Activated CD4-positive, alpha-beta T cell treated with anti-CD3 and anti-CD28 coated beads, Interleukin-2, amount 50 U/mL, for 24 hours (primary cell): ENCODE results near the gene SLC7A14.

Source experiments
- DNase-seq, 2 donors: peaks; one replicate each; pipeline ENCODE4 v3.0.0-alpha.2; 2020; ENCODE audit warnings: low read depth in 1 of 2, low spot score in 1 of 2

The SLC7A14 gene

DNA sequence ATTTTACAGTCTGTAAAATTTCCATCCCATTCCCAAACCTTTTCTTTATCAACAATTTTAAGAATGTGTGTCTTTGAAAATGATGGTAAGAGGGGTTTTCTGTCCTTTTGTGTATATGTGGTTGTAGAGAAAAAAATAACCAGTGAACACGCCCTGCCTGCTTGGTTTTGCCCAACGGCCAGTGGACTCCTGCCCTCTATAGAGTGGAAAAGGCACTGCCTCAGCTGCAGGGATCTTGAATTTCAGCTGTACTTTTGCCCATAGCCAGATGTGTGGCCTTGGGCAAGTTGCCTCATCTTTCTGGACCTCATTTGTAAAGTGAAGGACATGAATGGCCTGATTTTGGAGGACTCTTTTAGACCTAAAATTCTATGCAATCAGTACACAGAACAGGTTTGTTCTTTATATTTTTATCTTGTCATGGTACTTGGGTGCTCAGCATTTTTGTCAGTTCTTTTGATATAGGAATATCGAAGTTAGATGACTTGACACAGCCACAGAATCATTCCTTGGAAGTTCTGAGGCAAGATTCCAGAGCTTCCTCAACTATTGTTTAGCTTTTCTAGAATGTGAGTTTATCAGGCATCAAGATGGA lies 86.2 kb downstream of the SLC7A14 start:
- DNase-seq: no peak

DNA sequence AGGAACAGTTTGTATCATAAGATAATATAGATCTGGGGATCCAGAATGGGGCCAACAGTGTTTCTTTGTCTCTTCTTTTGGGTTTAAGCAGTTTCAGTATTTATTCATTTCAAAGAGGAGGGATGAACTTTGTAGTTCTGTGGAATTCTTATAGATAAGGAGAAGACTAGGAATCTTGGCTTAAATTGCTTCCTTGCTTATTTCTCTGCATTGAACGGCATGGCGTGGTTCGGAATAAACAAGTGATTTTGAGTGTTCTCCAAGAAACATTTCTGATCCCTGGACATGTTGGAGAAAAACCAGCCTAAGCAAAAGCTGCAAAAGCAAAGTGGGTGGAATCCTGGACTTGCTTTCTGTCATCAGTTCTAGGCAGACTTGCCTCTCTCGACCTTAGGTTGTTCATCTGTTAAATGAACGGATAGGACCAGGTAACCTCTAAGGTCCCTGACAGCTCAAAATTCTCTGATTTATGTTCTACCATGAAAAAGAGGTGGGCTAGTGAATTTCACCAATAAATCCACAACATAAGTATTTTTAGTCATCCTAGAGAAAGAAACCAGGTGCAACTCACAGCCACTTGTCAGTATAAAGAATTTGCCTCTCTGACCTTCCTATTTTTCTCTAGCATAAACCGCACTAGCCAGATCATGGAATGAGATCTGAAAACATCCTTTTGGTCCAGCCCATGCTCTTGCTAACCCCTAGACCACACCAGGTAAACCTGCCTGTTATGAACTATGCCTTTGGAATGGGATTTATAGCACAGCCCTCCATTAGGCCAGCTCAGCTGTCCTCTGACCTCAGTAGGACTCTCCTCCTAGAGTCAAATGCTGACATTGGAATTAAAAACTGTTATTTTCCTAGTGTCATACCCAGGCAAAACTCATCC lies 88.4 kb downstream of the SLC7A14 start:
- no peak for DNase-seq

DNA sequence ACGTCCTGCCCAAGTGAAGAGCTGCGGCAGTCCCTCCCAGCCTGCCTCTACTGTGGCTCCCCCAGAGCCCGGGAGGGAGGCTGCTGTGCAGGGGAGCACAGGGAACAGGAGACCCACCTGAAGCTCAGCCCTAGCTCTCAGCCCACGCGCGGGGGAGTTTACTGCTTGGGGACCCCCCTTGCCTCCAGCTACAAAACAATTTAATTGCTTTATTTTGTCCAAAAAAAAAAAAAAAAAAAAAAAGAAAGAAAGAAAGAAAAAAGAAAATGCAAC lies 89.1 kb downstream of the SLC7A14 start:
- DNase-seq: no peak

DNA sequence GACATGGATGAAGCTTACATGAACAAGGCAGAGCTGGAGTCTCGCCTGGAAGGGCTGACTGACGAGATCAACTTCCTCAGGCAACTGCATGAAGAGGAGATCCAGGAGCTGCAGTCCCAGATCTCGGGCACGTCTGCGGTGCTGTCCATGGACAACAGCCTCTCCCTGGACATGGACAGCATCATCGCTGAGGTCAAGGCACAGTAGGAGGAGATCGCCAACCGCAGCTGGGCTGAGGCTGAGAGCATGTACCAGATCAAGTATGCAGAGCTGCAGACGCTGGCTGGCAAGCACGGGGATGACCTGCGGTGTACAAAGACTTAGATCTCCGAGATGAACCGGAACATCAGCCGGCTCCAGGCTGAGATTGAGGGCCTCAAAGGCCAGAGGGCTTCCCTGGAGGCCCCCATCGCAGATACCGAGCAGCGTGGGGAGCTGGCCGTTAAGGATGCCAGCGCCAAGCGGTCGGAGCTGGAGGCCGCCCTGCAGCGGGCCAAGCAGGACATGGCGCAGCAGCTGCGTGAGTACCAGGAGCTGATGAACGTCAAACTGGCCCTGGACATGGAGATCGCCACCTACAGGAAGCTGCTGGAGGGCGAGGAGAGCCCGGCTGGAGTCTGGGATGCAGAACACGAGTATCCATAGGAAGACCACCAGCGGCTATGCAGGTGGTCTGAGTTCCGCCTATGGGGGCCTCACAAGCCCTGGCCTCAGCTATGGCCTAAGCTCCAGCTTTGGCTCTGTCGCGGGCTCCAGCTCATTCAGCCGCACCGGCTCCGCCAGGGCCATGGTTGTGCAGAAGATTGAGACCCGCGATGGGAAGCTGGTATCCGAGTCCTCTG lies 89.6 kb downstream of the SLC7A14 start:
- DNase-seq: no peak

DNA sequence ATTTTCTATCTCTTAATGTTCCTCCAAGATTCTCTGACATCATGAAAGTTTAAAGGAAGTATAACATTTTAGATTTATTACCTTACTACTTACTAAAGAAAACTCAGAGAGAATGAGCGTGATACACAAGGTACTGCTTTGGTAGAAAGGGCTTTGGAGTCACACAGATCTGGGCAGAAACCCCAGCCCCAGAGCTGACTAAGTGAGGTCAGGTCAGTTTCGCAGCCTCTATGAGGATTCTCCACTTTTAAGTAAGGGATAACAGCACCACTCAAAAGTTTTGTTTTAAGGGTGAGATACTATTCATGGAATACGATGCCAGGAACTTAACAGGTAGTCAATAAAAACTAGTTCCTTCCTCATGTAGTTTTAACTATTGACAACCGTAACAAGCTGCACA lies 91.1 kb downstream of the SLC7A14 start:
- no peak for DNase-seq

DNA sequence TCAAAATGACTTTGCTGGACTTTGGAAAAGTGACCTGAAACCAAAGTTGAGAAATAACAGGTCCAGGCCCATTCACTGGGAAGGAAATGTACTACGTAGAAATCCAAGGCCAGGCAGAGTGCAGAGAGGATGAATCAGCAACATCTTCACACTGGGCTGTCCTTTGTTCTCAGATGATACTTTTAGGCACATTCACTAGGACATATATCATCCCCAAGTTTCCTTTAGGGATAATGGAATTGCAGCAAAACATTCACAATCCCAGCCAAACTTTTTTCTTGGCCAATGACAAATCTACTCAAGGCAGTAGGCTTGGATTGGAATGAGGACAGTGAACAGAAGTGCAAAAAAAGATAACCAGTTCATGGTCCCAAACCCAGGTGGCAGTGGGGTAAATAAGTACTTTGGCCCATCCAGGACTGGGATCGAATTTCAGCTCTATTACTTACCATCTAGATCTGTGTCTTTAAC lies 92.1 kb downstream of the SLC7A14 start:
- DNase-seq: no peak

DNA sequence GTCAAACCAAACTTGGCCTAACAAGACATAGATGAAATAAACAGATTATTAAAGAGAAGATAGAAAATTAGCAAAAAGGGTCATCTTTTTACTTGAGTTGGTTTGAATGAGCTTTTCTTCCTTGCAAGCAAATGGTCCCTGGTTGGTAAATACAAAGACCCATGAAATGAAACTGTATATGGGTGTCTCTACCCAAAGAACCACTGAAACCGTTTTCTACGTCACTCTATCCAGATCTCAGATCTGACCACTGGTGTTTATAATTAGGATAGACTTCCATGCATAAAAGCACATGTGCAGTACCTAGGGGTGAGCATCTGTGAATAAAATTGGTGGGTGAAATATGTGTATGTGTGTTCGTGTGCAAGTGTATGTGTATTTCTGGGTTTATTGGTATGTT lies 94.0 kb downstream of the SLC7A14 start:
- no peak for DNase-seq

DNA sequence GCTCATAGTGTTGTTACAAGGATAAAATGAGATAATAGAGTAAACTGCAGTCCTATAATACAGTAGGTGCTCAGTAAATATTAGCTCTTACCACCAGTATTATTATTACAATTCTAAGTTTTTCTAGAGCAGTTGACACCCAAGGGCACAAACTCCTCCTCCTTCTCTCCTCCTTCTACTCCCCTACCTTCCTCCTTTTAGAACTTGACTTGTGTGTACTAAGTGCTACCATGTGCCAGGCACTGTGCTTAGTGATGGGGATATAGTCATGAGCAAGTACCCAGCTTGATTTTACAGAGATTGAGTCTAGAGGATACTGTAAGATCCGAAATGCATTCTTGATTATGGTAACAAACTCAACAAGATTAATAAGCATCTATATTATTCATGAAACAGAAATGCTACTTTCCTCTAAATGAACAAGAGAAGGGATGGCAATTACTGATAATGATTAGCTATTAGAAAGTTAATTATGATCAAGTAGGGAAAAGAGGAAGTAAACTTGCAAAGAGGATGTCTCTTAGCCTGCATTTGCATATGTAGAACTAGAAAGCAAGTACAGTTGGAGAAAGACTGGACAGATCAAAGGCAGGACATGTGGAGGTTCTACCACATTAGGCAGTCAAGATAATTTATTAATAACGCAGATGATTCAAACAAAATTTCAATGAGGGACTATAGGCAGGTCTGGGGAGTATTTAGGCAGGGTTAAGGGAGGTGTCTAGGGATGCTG lies 94.9 kb downstream of the SLC7A14 start:
- no peak for DNase-seq

DNA sequence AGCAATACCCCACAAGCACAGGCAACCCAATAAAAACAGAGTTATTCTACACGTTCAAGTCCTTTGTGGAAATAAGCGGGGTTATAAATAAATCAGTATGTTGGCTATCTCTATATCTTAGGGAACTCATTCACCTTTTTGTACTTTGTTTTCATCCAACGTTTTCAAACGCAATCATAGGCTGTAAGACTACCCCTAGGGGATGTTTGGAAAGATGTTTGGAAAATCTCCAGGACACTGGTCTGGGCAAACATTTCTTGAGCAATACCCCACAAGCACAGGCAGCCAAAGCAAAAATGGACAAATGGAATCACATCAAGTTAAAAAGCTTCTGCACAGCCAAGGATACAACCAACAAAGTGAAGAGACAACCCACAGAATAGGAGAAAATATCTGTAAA lies 97.1 kb downstream of the SLC7A14 start:
- no peak for DNase-seq

DNA sequence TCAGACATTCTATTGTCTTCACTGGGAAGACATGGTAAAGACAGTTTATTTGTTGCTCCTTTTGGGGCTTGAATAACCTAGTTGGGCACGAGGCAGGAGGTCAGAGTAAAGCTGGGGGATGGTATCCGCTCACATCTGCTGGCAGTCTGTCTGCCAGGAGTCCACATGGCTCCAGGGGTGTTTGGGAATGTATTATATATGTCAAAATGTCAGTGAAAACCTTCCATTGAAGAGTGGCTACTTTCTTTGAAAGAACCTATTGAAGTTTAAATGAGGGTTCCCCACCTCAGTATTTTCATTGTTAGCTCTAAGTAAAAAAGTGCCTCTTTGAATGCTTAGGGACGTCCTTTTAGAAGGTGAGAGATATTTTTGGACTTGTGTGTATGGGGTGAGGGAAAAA lies 98.8 kb downstream of the SLC7A14 start:
- no peak for DNase-seq

DNA sequence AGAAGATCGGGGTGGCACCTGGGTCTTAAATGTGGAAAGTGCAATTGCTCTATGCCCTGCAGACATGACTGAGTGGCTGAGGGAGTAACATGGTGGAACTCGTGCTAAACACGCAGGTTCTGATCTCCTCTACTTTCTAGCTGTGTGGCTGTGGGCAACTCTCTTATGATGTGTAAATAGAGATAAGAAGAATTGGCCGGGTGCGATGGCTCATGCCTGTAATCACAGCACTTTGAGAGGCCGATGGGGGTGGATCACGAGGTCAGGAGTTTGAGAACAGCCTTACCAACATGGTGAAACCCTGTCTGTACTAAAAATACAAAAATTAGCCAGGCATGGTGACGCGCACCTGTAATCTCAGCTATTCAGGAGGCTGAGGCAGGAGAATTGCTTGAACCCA lies 99.5 kb downstream of the SLC7A14 start:
- no peak for DNase-seq

DNA sequence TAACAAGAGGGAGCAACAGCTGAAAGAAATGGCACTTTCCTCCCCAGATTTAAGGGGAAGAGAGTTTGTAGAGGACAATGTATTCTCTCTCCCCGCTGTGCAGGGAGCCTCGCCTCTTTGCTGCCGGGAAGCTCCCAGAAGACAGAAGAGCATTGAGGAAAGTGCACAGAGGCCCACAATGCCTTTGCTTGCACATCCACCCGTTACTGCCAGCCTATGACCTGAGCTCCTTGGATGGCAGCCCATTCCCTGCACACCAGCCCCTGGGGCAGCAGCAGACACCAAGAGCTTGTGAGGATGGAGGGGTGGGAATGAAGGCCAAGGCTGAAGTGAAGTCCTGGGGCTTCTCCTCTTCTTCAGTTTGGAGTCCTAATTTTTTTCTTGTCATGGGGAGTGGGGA lies 100.2 kb downstream of the SLC7A14 start:
- DNase-seq: no peak

DNA sequence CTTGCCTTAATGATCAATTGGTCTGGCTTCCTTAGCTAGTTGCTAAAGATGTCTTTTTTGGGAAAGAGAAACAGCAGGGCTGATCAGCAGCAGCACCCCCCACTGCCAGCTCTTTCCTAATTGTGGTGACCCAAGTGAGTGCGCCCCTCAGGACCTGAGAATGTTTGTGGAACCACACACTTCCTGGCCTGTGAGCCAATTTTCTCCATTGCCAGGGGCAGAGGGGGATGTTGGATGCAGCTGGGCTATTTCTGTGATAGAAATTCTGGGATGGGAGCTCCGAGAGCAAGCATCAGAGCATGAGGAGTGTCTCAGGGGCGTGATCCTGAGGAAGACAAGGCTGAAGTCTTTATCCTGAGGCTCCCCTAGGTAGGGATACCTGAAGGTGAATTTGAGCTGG lies 100.6 kb downstream of the SLC7A14 start:
- no peak for DNase-seq

DNA sequence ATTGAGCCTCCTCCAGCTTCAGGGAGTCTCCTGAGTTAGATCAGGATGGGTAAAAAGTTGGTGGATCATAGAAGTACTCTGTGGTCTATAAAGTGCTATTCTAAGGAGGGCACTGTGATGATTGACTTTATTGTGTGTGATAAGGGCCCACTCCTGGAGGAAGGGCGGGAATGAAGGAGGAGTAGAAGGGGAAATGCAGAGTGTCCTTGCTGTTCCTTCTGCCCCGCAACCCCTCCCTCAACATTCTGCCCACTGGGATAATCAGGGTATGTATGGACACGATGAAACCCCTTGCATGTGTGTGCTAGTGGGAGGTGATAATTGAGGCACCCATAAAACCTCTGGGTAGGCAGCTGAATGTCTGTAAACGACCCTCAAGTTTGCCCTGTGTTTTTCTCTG lies 101.0 kb downstream of the SLC7A14 start:
- no peak for DNase-seq

DNA sequence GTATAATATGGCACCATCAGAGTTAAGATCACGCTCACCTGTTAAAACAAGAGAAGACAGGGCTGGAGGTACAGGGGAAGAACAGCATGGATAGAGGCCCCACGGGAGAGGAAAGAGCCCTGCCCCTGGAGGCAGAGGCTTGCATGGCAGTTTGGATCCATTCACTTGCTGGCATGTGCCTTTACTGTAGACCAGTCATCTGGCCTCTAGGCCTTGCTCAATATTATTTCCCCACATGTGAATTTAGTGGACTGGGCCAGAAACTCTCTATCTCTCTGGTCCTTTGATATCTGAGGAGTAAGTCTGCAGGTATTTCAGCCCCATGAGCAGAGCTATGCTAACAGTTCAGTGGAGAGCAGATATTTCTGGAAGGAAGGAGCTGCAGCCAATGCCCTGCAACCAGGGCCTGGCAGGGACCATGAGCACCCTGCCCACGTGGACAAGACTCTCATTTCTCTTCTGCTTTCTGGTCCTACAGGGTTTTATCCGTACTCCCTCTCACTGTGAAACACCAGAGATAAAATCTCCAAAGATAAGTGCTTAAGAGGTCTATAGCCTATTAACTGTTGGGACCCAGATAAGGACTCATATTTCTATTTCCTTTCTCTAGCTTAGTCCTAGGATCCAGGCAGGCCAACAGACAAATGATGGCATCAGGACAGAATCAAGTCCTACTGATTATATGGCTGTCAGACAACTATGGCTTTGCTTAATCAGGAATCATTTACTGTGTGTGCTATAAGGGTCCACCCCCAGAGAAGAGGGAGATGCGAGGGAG lies 102.2 kb downstream of the SLC7A14 start:
- no peak for DNase-seq

DNA sequence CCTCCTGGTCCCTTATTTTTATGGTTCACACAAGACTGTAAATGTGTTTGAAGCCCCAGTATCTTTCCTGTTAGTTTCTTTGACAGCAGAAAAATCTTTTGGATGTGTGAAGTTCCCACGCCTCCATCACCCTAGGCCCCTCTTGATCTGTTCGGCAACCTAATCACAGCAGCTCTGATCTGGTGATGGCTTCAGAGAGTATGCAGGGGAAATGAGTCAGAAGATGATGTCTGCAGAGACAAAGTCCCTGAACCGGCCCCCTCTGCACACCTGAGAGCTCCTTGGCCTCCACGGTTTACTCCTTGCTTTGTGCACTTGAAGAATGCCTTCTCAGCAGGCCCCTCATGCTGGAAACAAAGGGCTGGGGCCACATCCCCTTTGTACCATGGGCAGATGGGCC lies 103.7 kb downstream of the SLC7A14 start:
- no peak for DNase-seq

DNA sequence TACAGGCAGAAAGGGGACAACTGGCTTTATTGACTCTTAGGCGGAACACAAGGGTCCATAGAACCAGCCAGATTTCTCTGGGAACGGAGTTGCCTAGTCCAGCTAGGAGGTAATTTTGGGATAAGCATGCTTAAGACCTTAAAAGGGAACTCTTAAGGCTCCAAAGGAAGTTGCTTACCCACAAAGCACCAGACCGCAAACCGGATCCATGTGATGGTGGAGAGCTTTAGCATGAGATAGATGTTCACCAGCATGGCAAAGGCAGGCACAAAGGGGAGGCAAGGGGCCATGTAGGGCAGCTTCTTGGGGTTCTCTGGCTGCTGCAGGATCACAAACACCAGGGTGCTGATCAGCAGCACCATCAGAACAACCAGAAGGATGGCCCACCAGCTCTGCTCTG lies 105.8 kb downstream of the SLC7A14 start:
- no peak for DNase-seq

DNA sequence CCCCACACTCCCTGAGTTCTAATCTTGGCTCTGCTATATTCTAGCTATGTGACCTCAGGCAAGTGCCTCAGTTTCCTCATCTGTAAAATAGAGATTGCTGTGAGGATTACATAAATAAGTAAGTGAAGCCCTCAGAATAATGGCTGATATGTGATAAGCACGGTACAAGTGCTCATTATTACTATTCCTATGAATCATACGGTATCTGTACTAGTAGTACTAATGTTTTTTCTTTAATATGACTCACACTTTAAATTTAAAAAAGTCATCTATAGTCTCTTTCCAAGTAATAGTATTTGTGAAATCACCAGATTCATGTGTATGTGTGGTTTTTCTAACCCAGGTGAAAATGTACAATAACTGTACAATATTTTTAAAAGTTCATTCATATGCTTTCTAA lies 108.5 kb downstream of the SLC7A14 start:
- no peak for DNase-seq

DNA sequence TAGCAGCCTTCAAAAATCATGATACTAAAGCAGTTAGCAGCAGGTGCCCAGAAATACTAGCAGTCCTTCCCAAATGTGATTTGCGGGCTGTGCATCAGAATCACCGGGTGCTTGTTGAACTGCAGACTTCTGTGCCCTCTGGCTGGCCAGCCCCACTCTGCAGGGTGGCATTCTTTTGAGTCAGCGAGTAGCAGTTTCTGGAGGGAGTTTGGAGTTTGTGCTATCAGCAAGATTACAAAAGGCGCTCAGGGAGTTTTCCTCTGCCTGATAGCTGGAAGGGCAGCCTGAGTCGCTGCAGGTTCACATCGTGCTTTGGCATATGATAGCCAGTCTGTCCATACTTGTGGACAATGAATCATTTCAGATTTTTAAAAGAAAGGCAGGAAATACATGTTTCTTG lies 109.6 kb downstream of the SLC7A14 start:
- no peak for DNase-seq

DNA sequence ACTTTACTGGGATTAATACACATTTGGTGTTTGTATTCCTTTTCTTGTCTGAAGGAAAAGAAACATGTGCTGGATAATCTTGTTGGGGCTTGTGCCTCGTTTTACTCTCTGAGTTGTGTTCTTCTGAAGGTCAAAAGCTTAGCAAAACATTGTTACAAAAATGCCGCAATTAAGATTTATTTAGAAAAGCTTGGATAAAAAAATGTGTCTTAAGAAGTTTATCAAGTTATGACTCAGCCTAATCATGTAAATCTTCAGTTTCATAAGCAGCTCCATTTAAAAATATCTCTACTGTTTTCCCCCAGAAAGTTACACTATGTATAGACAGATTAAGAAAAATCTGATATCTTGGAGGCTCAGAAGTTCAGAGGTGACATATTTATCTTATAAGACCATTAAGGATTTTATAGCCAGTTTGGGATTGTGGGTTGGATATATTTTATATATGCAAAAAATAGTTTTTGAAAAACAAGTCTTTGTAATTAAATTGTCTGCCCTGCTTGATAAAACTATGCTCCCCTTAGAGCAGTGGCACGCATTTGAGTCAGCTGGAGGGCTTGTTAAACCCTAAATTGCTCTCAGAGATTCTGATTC lies 110.7 kb downstream of the SLC7A14 start:
- DNase-seq: no peak
